Keratinocyte (primary cell): ENCODE measurements around the gene STBD1.

Source experiments
- CTCF ChIP-seq, 3 experiments: IDR thresholded peaks in 1 of 3; conservative IDR thresholded peaks in 1 of 3; optimal IDR thresholded peaks in 1 of 3; 2 replicates in 2 of 3; 3 replicates in 1 of 3; pipeline versions ENCODE3 to v1.5.1; 2011; ENCODE audit warnings: low read length in 3 of 3, mild to moderate bottlenecking in 3 of 3, moderate library complexity in 2 of 3, control low read depth in 1 of 3, inconsistent platforms in 1 of 3; ENCODE audit not compliant: insufficient read depth in 2 of 3; ENCODE audit errors: extremely low read depth in 1 of 3
- EZH2 ChIP-seq: IDR thresholded peaks from one replicate; pipeline ENCODE4 v1.6.1; 2012; ENCODE audit warnings: inconsistent platforms, mild to moderate bottlenecking, low read length, moderate library complexity

- TF ChIP-seq CTCF (optimal IDR thresholded peaks at IDR 0.05 in 1 of 3, IDR thresholded peaks at IDR 0.05 in 1 of 3, conservative IDR thresholded peaks at IDR 0.05 in 1 of 3; ENCODE audit: extremely low read depth in 1 of 3, insufficient read depth in 2 of 3, low read length in 3 of 3) (no peak), EZH2 (no peak)
These were observed 1.1 kb downstream of the STBD1 start for GRCh38 chr4:76307660-76308014.
